ENCODE results near the gene ABLIM2.

The ABLIM2 gene

DNA sequence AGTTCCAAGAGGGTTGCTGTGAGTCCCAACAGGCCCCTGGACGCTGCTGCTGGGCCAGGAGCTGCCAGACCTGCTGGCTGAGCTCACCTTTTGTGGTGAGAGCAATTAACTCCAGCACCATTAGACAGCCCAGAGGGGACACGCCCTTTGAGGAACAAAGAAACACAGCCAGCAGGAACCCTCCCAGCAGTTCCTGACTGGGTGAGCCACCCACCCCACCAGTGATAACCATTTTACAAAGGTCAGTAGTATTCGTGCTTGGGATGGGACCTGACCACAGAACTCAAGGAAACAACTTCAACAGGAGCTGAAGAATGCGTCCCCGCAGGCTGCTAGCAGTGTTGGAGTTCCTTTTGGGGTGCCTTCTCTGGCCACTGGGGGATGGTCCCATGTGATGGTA is 180.1 kb downstream of the ABLIM2 start:
- no peak for DNase-seq (ENCODE audit: low spot score)

DNA sequence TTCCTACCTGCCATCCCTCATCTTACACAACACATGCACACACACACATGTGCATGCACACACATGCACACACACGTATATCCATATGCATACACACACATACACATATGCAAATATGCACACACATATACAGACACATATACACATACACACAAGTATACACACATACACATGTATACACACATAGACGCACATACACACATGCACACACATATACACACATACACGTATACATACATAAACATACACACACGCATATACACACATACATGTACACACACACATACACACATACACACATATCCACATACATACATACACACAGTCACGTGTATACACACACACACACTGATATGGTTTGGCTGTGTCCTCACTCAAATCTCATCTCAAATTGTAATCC is 182.0 kb downstream of the ABLIM2 start:
- DNase-seq (ENCODE audit: low spot score) = no peak

DNA sequence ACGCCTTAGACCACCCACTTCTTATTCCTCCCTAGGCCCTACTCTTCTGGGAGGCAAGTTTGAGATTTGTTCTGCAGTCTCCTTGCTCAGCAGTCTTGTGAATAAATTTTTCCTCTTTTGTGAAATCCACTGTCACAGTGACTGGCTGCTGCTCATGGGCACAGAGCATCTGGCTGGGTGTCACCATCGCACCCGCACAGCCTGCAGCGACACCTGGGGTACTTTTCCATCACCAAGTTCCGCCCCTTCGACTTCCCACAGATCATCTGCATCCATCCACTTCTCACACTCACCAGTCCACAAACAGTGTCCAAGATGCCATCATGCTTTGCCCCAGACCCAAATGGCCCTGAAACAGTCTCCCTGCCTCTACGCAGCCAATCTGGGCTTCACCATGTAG is 182.6 kb downstream of the ABLIM2 start:
- DNase-seq (ENCODE audit: low spot score) = no peak

DNA sequence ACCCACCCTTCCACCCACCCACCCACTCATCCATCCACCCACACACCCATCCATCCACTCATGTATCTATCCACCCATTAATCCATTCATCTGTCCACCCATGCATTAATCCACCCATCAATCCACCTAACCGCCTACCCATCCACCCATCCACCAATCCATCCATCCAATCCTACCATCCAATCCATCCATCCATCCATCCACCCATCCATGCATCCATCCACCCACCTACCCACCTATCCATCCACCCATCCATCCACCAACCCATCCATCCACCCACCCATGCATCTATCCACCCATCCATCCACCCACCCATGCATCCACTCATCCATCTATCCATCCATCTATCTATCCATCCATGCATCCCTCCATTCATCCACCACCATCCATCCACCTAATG is 184.2 kb downstream of the ABLIM2 start:
- DNase-seq (ENCODE audit: low spot score) = no peak

DNA sequence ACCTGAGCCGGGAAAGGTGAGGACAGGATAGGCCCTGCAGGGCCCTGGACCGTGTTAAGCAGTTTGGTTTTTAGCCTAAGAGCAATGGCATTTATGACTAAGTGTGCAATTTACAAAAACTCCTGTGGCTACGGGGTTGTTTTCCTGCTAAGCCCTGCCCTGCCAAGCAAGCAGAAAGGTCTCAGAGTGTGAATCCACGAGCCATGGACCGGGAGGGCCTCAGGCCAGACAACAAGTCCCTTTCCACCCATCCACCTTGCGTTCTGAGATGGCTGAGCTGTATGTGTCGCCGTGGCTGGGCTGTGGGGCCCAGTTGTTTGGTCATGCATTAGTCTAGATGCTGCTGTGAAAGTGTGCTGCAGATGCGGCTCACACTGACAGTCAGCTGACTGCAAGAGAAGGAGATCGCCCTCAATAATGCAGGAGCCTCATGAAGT is 185.1 kb downstream of the ABLIM2 start:
- no peak for DNase-seq (ENCODE audit: low spot score)

DNA sequence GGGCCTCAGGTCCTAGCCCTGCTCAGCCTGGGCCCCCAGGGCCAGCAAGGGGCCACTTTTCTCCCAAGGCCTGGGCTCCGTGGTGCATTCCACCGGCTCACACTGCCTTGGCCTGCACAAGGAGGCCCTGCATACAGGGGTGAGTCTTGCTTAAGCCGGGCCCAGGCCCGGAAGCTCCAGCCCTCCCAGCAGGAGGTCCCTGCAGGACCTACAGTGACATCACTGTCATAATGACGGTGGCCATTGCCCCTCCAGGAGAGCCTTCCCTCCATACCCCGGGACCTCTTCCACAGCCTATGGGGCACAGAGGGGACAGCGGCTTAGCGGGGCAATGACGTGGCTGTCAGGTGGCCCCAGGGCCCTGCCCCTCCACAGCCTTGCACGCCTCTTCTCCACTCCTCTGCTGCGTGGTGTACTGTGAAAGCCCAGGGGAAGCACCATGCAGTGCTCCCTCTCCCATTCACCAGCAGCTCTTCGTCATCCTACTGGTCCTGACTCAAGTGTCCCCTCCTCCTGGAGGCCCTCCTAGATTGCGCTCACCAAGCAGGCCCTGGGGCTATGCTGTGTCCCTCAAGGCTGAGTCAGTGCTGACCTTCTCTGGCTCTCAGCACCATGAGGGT is 186.6 kb downstream of the ABLIM2 start:
- DNase-seq (ENCODE audit: low spot score) = no peak

DNA sequence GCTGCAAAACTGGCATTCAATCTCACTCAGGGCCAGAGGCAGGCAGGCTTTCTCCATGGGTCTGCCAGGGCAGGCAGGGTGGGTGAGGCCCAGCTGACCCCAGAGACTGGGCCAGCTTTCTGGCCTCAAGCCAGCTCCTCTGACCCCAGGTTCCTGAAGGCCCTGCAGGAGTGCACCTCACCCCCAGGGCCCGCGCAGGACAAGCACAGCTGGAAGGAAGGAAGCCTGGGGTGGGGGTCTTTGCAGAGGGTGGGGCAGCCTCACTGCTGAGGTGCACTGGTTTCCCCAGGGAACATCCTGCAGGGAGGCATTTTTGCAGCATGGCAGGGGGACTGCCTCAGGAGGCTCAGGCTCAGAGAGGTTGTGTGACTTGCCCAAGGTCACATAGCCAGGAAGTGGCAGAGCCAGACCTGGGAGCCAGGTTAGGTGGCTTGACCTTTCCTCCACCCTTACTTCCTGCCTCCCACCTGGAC is 187.4 kb downstream of the ABLIM2 start:
- no peak for DNase-seq (ENCODE audit: low spot score)

DNA sequence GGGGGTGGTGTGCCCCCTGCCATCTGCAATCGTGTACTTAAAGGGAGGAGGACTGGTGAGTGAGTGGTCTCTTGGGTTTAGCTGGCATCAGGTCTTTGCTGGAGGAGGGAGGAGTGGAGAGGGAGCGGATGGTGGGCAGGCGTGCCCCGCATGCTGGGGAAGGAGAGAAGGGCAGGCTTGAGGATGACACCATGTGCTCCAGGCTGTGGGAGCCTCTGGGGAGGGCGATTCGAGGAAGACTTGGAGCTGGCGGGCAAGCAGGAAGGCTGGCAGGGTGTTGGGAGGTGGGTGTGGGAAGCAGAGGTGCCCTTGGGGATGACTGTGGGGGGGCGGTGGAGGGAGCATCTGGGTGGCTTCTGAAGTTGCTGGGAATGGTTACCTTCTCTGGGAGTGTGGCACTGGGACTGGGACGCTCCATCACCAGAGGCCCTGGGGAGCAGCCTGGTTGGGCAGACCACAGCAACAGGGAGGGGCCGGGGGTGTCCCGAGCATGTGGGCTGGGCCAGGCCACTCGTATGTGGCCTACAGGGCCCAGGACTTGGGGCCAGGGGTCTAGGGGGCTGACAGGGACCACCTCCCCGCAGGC is 188.2 kb downstream of the ABLIM2 start:
- no peak for DNase-seq (ENCODE audit: low spot score)

DNA sequence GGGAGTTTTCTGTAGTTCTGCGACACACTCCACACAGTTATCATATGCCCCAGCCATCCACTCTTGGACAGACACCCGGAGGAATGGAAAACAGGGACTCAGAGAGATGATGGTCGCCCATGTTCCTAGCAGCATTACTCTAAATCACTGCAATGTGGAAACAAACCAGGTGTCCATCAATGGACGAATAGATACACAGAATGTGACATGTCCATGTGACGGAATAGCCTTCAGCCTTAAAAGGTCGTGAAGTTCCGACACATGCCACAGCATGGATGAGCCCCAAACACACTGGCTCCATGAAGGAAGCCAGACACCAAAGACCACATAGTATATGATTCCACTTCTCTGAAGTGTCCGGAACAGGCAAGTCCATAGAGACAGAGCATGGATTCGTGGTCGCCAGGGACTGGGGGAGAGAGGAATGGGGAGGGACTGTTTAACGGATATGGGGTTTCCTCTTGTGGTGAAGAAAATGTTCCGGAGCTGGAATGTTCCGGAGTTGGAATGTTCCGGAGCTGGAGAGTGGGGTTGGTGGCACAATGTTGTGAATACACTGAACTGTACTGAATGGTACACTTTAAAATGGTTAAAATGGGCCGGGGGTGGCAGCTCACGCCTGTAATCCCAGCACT is 190.2 kb downstream of the ABLIM2 start:
- no peak for DNase-seq (ENCODE audit: low spot score)

DNA sequence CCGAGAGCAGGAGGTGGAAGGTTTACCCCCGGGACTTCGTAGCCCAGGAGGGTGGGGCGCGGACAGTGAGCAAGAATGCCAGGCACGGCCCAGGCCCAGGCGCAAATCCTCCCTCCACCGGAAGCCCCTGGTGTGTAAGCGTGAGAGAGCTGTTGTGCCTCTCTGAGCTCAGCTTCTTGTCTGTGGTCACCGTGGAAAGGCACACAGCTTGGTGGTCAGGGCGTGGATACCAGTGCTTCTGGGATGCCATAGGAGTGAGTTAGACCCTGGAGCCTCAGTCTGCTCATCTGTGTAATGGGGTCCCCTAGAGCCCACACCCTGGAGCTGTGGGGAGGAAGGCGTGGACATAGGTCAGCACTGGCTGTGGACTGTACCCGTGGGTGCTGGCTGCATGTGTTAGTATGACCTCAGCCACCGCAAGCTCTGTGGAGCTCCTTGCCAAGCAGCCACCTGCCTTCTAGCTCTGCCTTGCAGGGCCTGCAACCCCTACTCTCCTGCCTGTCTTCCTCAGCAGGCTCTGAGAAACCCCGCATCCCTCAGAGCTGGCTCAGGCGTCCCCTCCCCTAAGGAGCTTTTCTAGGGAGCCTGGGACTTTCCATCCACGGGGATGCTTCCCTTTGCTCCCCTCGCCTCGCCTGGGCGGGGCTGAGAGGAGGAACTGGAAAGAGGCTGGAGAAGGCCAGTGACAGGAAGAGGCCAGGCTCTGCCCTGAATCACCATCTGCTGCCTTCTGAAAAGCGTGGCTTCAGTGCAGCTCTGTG is 190.9 kb downstream of the ABLIM2 start:
- no peak for DNase-seq (ENCODE audit: low spot score)

DNA sequence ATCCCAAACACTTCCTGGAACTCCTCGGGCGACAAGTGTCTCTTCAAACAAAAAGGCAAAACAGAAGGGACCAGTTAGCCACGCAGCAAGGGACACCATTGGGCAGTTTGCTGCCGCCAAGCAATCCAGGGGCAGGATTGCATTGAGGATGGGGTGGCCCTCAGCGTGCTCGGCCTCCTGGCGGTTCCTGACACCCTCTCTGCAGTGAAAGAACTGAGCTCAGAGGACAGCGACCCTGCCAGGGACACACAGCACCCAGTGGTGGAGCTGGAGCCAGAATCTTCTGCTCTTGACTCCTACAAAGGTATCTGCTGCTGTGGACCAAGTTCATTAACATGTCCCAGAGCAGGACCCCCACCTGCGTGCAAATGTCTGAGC is 191.6 kb downstream of the ABLIM2 start:
- DNase-seq (ENCODE audit: low spot score) = no peak

DNA sequence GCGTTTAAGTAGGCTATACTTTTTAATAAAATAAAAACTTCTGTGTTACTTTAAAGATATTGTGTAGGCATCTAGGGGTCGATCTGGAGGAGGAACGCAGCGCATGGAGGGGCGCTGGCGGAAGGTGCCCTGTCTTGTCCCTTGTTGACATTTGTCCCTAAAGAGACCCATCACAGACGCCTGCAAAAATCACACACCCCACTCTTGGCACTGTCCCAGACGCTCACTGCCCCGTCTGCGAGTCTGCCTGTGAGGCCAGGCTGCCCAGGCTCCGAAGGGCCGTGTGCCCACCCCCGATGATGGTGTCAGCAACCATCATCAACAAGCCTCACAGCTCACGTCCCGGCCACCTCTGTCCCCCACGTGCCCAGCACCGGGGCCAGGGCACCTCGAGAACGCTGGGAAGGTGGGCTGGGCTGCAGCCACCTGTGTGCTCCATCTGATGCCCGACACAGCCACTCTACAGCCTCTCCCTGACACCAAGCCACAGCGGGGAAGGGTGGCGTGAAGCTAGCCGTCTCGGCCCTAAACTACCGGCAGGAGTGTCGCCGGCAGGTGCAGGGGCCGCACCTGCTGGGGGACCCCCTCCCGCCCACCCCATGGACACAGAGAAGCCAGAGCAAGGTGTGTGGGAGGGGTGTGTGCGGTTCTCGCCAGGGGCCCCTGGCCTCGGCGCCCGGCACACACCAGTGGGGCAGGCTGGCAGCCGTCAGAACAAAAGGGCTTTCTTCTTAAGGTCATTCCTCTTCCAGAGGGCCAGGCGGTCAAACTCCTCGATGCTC is 192.1 kb downstream of the ABLIM2 start:
- DNase-seq (ENCODE audit: low spot score) = no peak

DNA sequence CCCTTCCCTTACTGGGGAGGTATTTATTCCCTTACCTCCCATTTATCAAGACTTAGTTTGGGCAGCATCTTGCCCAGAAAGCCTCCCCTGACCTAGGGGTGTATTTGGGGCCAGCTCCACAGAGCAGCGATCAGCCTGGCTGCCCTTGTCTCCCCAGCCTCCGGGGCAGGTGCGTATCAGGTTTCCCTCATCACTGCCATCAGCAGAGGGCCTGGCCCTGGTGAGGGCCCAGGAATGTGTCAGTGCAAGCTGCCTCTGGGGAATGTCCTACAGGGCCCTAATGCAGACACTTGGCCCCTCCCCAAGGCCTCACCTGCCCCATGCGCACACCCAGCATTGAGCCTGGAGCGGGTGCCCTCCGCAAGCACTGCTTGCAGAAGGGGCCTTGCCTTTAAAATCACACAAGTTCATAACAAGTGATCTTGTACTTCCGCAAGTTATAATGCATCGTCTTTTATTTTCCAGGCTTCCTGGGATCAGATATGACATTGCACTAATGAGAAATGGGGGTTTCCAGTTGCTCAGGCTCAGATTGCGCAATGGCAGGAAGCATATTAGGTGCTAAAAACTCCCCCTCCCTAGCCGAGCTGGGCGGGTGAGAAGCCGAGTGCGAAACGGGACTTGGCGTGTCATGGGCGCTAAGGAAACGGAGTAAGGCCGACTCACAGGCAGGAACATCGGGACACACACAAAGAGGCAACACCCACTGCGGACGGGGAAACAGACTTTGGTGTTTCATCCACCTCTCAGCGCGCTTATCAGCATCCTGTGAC is 193.5 kb downstream of the ABLIM2 start:
- DNase-seq (ENCODE audit: low spot score) = no peak

DNA sequence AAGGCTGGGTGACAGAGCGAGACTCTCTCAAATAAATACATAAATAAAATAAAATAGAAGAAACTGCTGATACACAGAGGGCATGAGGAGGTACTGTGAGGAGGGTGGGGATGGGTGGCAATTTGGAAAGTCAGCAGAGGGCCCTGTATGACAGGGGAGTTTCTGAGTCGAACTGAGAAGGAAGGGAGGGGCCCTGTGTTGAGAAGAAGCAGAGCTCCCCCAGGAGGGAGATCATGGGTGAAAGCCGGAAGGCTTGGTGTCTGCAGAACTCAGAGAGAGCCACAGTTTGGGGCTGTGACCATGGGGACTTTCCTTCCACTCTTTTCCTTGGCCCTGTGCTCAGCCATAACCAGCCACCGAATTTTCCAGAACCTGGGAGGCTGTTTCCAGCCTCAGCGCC is 194.2 kb downstream of the ABLIM2 start:
- DNase-seq (ENCODE audit: low spot score) = no peak

DNA sequence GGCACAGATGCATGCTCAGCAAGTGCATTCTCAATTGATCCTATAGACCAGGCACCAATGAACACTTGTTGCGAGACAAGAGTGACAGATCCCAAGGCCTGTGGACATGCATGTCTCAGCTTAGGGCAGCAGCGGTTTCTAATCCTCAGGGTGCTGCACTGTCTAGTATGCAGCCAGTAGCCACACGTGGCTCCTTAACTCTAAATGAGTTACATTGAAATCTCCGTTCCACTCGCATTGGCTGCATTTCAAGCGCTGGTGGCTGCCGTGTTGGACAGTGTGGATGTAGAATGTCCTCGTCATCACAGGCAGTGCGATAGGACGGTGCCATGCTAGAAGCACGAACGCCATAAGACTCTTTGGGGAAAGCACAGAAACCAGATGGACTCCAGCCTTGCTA is 194.9 kb downstream of the ABLIM2 start:
- DNase-seq (ENCODE audit: low spot score) = no peak

DNA sequence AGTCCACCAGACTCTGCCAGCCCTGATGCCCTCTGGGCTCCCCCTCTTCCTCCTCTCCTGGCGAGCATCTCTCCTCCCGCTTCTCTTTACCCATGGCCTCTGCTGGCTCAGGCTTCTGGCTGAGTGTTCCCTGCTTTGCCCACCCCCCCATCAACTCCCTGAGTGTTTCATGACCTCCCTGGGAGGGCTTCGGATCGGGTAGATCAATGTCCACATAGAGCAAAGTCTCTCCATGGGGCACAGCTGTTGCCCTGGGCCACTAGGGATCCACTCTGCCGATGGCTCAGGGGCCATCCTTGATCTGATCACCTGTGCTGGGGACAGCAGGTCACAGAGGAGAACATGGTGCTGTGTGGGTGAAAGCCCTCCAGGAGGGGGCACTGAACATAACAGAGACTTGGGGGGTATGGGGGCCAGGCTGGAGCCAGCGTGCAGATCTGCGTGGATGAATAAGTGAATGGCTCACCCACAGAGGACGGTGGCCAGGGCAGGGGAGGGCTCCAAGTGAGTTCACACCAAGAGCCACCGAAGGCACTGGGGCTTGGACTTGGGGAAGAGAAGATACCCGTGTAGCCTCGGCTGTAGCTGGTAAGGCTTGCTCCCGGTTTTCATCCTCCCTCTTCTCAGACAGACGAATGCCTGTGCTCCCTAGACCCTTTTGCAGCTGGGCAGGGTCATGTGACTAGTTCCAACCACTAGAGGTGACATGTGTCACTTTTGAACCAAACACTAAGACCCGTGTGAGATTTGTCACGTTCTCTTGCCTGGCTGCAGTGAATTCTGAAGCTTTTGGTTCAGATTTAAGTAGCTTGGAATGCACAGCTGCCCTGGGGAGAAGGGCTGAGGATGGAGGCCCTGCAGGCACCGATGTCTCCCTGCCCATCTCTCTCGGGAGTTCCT is 195.8 kb downstream of the ABLIM2 start:
- no peak for DNase-seq (ENCODE audit: low spot score)

DNA sequence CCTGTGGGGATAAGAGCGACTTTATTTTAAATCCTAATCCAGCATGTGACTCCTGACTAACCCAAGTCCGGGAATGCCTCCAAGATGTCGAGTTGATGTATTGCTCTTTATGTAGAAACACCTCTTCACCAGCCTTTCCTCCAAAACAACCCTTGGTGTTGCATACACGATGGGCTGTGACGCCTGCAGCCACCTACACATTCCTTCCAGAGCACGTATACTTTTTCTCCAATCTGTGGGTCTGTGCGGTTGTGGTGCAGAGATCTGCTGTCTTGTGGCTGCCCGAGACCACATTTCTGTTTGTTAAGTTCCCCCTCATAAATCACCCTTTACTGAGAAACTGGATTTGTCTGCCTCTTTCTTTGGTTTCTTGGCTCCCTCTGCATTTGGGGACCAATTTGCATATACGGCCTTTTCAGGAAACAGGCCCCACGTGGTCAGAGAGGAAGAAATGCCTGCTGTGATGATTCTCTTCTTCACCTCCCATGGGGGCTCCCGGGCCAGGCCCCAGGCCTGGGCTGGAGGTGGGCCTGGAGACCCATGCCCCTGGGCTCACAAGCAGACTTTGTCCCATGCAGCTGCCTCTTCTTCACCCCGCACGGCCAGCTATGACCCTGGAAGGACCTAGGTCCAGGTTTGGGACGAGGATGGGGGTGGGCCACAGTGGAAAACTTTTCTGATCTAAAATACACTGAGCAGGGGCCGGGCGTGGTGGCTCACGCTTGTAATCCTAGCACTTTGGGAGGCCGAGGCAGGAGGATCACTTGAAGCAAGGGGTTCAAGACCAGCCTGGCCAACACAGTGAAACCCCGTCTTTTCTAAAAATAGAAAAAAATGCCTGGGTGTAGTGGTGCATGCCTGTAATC is 197.6 kb downstream of the ABLIM2 start:
- DNase-seq (ENCODE audit: low spot score) = no peak

DNA sequence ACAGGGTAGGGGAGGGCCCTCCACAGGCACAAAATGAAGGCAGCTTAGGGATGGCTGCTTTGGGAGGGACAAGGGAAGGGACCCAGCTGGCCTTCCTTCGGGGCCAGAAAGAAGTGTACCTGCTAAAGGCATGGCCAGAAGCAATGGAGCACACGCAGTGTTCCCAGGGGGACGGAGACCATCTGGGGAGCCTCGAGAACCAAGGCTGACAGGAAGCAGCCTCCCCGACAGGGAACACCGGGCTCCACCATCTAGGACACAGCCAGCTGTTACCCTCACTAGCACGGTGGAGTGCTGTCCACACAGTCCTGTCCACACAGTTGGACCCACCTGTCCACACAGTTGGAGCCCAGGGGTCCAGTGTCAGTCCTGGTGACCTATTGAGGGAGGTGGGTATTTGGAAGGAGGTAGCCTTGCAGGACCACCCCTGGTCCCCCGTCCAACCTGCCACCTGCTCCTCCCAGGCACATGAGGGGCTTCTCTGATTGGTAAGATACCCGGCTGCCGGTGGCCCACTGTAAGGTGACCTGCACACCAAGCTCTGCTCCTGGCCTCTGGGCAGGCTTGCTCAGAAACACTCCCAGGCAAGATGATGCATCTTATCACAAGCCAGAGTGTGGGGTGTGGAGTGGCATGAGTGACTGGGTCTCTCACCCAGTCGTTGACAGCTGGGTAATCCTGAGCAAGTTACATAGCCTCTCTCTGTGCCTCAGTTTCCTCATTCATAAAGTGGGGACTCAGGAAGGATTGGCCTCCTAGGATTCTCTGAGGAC is 198.4 kb downstream of the ABLIM2 start:
- DNase-seq (ENCODE audit: low spot score) = no peak

DNA sequence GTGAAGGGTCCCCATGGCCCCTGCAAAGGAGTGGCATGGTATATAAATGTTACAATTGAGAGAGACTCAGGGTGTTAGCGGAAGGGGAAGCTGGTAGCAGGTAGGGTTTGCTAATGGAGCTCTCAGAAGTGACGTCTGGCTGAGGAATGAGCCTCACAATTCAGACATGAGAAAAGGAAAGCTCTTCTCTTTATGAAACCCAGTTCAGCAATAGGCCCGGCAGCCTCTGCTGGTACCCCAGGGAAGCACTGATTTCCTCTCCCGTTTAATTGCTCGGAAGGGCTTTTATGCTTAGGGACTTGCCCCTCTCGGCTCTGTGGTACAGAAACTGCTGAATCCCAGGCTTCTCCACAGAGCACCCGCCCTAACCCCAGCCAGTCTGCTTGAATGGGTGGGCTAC is 199.5 kb downstream of the ABLIM2 start:
- no peak for DNase-seq (ENCODE audit: low spot score)

All from ecto neural progenitor cell (in vitro differentiated cells).